ENCODE measurements around the gene IL1RAP. TPM values are rescaled to one million over a fixed set of nuclear protein-coding genes. Genes with fewer than 3 reads are reported as not detected.
"Not testable (repeated sequence)": the region's sequence is repeated elsewhere in the genome, so short reads cannot be mapped to it uniquely, and the experiment has no call there.

IL1RAP gene
- 10 to 100 TPM; 15.8 to 36.9 (median 21.1) TPM for polyA plus RNA-seq (ENCODE audit: insufficient read length in 4 of 4)

- DNase-seq (ENCODE audit: low read depth in 4 of 4, low spot score in 3 of 4) = peak; percentile 70 to 84 (median 80)
These were observed at the start of gene IL1RAP for GRCh38 chr3:190513409-190514370. Gene IL1RAP, plus strand, starts transcription at chr3:190514085. Its CDS starts 50,205 bp downstream, at chr3:190564290.

- no peak for DNase-seq (ENCODE audit: low read depth in 4 of 4, low spot score in 3 of 4)
These were observed 46.0 kb upstream of the IL1RAP start for GRCh38 chr3:190467922-190468321.

GRCh38 chr3:190473261-190473660, 40.6 kb upstream of the IL1RAP start:
- DNase-seq (ENCODE audit: low read depth in 4 of 4, low spot score in 3 of 4) = not testable (repeated sequence)

GRCh38 chr3:190481779-190482178, 32.1 kb upstream of the IL1RAP start:
- DNase-seq (ENCODE audit: low read depth in 4 of 4, low spot score in 3 of 4) = no peak

- DNase-seq (ENCODE audit: low read depth in 4 of 4, low spot score in 3 of 4) = peak in 2 of 4 donors; percentile 14 to 36
These were observed 27.9 kb upstream of the IL1RAP start for GRCh38 chr3:190485830-190486532.

- DNase-seq (ENCODE audit: low read depth in 4 of 4, low spot score in 3 of 4) = no peak
These were observed 27.4 kb upstream of the IL1RAP start for GRCh38 chr3:190486533-190486864.

GRCh38 chr3:190486908-190487607, 26.8 kb upstream of the IL1RAP start:
- no peak for DNase-seq (ENCODE audit: low read depth in 4 of 4, low spot score in 3 of 4)

GRCh38 chr3:190491533-190492054, 22.3 kb upstream of the IL1RAP start:
- DNase-seq (ENCODE audit: low read depth in 4 of 4, low spot score in 3 of 4) = no peak

- no peak for DNase-seq (ENCODE audit: low read depth in 4 of 4, low spot score in 3 of 4)
These were observed 21.8 kb upstream of the IL1RAP start for GRCh38 chr3:190492129-190492528.

- DNase-seq (ENCODE audit: low read depth in 4 of 4, low spot score in 3 of 4) = no peak
These were observed 20.9 kb upstream of the IL1RAP start for GRCh38 chr3:190492966-190493365.

- DNase-seq (ENCODE audit: low read depth in 4 of 4, low spot score in 3 of 4) = no peak
These were observed 19.0 kb upstream of the IL1RAP start for GRCh38 chr3:190494907-190495306.

GRCh38 chr3:190495354-190495753, 18.5 kb upstream of the IL1RAP start:
- DNase-seq (ENCODE audit: low read depth in 4 of 4, low spot score in 3 of 4) = no peak

GRCh38 chr3:190495796-190496195, 18.1 kb upstream of the IL1RAP start:
- no peak for DNase-seq (ENCODE audit: low read depth in 4 of 4, low spot score in 3 of 4)

GRCh38 chr3:190496859-190497258, 17.0 kb upstream of the IL1RAP start:
- DNase-seq (ENCODE audit: low read depth in 4 of 4, low spot score in 3 of 4) = no peak

GRCh38 chr3:190497811-190498210, 16.1 kb upstream of the IL1RAP start:
- no peak for DNase-seq (ENCODE audit: low read depth in 4 of 4, low spot score in 3 of 4)

GRCh38 chr3:190498293-190498692, 15.6 kb upstream of the IL1RAP start:
- no peak for DNase-seq (ENCODE audit: low read depth in 4 of 4, low spot score in 3 of 4)

- no peak for DNase-seq (ENCODE audit: low read depth in 4 of 4, low spot score in 3 of 4)
These were observed 14.8 kb upstream of the IL1RAP start for GRCh38 chr3:190499122-190499521.

GRCh38 chr3:190502946-190503345, 10.9 kb upstream of the IL1RAP start:
- DNase-seq (ENCODE audit: low read depth in 4 of 4, low spot score in 3 of 4) = no peak

GRCh38 chr3:190504354-190505125, 9.3 kb upstream of the IL1RAP start:
- no peak for DNase-seq (ENCODE audit: low read depth in 4 of 4, low spot score in 3 of 4)

- no peak for DNase-seq (ENCODE audit: low read depth in 4 of 4, low spot score in 3 of 4)
These were observed 8.4 kb upstream of the IL1RAP start for GRCh38 chr3:190505381-190506003.

Data from left renal pelvis (tissue), 4 donors.